Peyer's patch (tissue), 4 donors: ENCODE measurements around the gene LRRC8E.
"Not testable (repeated sequence)": the region's sequence is repeated elsewhere in the genome, so short reads cannot be mapped to it uniquely, and the experiment has no call there.

Experiments
- CTCF ChIP-seq, 6 experiments: fragments of 450-650 bp in 4 of 6; fragments of 200-600 bp in 2 of 6; sonication (generic) in 1 of 6; IDR thresholded peaks; one replicate each; pipeline ENCODE4 v1.5.1; 2017 to 2019; ENCODE audit warnings: antibody characterized with exemption in 6 of 6, mild to moderate bottlenecking in 3 of 6, moderate library complexity in 1 of 6
- POLR2A ChIP-seq, 2 donors: fragments of 450-650 bp; IDR thresholded peaks; one replicate each; pipeline ENCODE4 v1.5.1; 2017; ENCODE audit warnings: antibody characterized with exemption in 2 of 2, mild to moderate bottlenecking in 2 of 2, moderate library complexity in 2 of 2

GRCh38 chr19:7893362-7894101 lies 5.2 kb downstream of the LRRC8E start:
- not testable (repeated sequence) for TF ChIP-seq CTCF, POLR2A (IDR thresholded peaks at IDR 0.05)
